GM12878 (cell line): ENCODE data around the gene ARHGAP9. TPM values are rescaled to one million over a fixed set of nuclear protein-coding genes. Genes with fewer than 3 reads are reported as not detected.

ENCODE experiments used
- BHLHE40 ChIP-seq, 2 experiments: fragments of 450-650 bp in 1 of 2; IDR thresholded peaks; 2 replicates each; pipeline ENCODE4 v1.6.1; 2011 to 2017; ENCODE audit warnings: low read depth in 2 of 2, borderline replicate concordance in 1 of 2, improper control_type of control experiment in 1 of 2, low read length in 1 of 2, mild to moderate bottlenecking in 1 of 2
- CEBPB ChIP-seq, 2 experiments: fragments of 150-350 bp in 1 of 2; IDR thresholded peaks; 2 replicates each; pipeline ENCODE4 v1.6.1; 2012 to 2014; ENCODE audit warnings: low read depth in 2 of 2, low read length in 2 of 2, borderline replicate concordance in 1 of 2, inconsistent platforms in 1 of 2
- LARP7 ChIP-seq: fragments of 450-650 bp; IDR thresholded peaks from 2 replicates; pipeline ENCODE4 v1.6.1; 2017; ENCODE audit warnings: mild to moderate bottlenecking
- MXI1 ChIP-seq: fragments of 150-350 bp; IDR thresholded peaks from 2 replicates; pipeline ENCODE4 v1.6.1; 2011; ENCODE audit warnings: low read depth, mild to moderate bottlenecking, inconsistent platforms, low read length, improper control_type of control experiment
- NBN ChIP-seq: fragments of 450-650 bp; IDR thresholded peaks from 2 replicates; pipeline ENCODE4 v1.6.1; 2016
- RAD51 ChIP-seq: fragments of 450-650 bp; IDR thresholded peaks from 2 replicates; pipeline ENCODE4 v1.6.1; 2016; ENCODE audit warnings: moderate library complexity, mild to moderate bottlenecking, inconsistent platforms
- SMAD1 ChIP-seq: fragments of 450-650 bp; IDR thresholded peaks from 2 replicates; pipeline ENCODE4 v1.6.1; 2018; ENCODE audit warnings: mild to moderate bottlenecking, low read depth; ENCODE audit not compliant: partially characterized antibody
- SMAD5 ChIP-seq: IDR thresholded peaks from 2 replicates; pipeline ENCODE4 v1.6.1; 2016; ENCODE audit warnings: antibody characterized with exemption, low read depth
- SP1 ChIP-seq: IDR thresholded peaks from one replicate; pipeline ENCODE4 v1.6.1; 2011; ENCODE audit warnings: low read depth, low read length
- SREBF2 ChIP-seq: IDR thresholded peaks from 2 replicates; pipeline ENCODE4 v1.6.1; 2012; ENCODE audit warnings: mild to moderate bottlenecking, low read length
- TCF7 ChIP-seq: IDR thresholded peaks from 2 replicates; pipeline ENCODE4 v1.6.1; 2014; ENCODE audit warnings: antibody characterized with exemption, borderline replicate concordance
- YBX1 ChIP-seq: fragments of 450-650 bp; IDR thresholded peaks from 2 replicates; pipeline ENCODE4 v1.6.1; 2016; ENCODE audit warnings: antibody characterized with exemption
- ZNF24 ChIP-seq: fragments of 450-650 bp; IDR thresholded peaks from 2 replicates; pipeline ENCODE4 v1.6.1; 2017; ENCODE audit warnings: antibody characterized with exemption, mild to moderate bottlenecking
- ZNF622 ChIP-seq: fragments of 450-650 bp; IDR thresholded peaks from 2 replicates; pipeline ENCODE4 v1.6.1; 2017; ENCODE audit warnings: mild to moderate bottlenecking, inconsistent platforms
- polyA plus RNA-seq, 11 experiments: library from polyadenylated mRNA; depleted of rRNA in 4 of 11; unstranded in 6 of 11; stranded (reverse) in 5 of 11; fragments of >200 nt; fragmentation: Nextera tagmentation in 4 of 11; fragmentation: Illumina TruSeq in 1 of 11; extraction: Ambion mirVana in 4 of 11; extraction: Trizol in 1 of 11; gene quantifications; 1 replicate in 1 of 11; 2 replicates in 10 of 11; pipeline versions ENCODE4 v1.2.1 to v1.2.3, GENCODE V29; 2011 to 2016; ENCODE audit warnings: inconsistent platforms in 2 of 11, missing spikeins in 2 of 11, low read depth in 1 of 11
- total RNA-seq, 4 experiments: library from RNA; depleted of rRNA in 3 of 4; stranded (reverse); fragments of >200 nt in 3 of 4; fragmentation: Illumina TruSeq in 1 of 4; extraction: Trizol in 1 of 4; gene quantifications; 2 replicates each; pipeline versions ENCODE4 v1.2.1 to v1.2.3, GENCODE V29; 2013 to 2021
- TF ChIP-seq, protein P1 (sequence below): fragments of 450-650 bp; formaldehyde crosslinking; IDR thresholded peaks from 2 replicates; pipeline ENCODE4 v1.4.0; 2022; ENCODE audit warnings: mild to moderate bottlenecking, moderate library complexity
- TF ChIP-seq, protein P2 (sequence below): IDR thresholded peaks from 2 replicates; pipeline ENCODE4 v1.6.1; 2011; ENCODE audit warnings: low read depth, low read length, improper control_type of control experiment, borderline replicate concordance
- TF ChIP-seq, protein P3 (sequence below): IDR thresholded peaks from 2 replicates; pipeline ENCODE4 v1.6.1; 2012; ENCODE audit warnings: mild to moderate bottlenecking, low read depth, low read length
- TF ChIP-seq, protein P4 (sequence below): IDR thresholded peaks from 2 replicates; pipeline ENCODE4 v1.6.1; 2011; ENCODE audit warnings: low read depth, mild to moderate bottlenecking, low read length, moderate library complexity, borderline replicate concordance; ENCODE audit errors: extremely low read depth
- TF ChIP-seq, protein P5 (sequence below): IDR thresholded peaks from 2 replicates; pipeline ENCODE4 v1.6.1; 2011; ENCODE audit warnings: mild to moderate bottlenecking, low read depth, low read length, moderate library complexity; ENCODE audit not compliant: insufficient replicate concordance
- TF ChIP-seq, protein P6 (sequence below): IDR thresholded peaks from 2 replicates; pipeline ENCODE4 v1.6.1; 2012; ENCODE audit warnings: low read depth, low read length, improper control_type of control experiment

ARHGAP9 gene
- total and polyA plus RNA-seq, 10 of the 15 experiments (the other 5 are each of a cell fraction or from before 2014, with no cell fraction given), result 19.5 to 102 (median 76.8) TPM

DNA sequence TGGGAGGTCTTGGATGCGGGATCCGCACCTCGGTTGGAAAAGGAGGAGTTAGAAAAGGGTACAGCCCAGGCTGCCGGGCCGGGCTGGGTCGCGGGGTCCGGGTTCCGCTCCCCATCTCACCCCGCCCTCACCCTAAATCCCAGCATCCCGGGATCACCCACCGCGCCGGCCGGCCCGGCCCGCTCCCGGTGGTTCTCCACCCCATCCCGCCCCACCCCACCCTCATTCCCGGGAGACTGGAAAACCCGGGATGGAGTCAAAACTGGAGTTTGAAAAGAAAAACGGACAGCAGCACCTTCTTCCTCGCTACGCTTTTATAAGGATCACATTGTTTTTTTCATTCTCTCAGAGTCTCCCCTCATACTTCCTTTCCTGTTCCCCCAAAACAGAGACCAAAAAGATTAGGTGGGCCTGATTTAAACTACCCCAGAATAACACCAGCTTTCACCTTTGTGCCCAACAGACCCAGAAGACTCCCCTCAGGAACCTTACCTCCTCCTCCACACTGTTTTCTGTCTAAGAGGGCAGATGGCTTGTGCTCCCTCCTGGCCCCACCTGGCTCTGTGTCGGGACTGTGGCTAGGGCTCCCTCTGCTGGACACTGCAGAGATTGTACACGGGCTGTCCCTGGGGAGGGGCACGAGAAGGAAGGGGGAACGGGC lies 17.3 kb downstream of the ARHGAP9 start (continued):
- TF ChIP-seq, protein P1, sequence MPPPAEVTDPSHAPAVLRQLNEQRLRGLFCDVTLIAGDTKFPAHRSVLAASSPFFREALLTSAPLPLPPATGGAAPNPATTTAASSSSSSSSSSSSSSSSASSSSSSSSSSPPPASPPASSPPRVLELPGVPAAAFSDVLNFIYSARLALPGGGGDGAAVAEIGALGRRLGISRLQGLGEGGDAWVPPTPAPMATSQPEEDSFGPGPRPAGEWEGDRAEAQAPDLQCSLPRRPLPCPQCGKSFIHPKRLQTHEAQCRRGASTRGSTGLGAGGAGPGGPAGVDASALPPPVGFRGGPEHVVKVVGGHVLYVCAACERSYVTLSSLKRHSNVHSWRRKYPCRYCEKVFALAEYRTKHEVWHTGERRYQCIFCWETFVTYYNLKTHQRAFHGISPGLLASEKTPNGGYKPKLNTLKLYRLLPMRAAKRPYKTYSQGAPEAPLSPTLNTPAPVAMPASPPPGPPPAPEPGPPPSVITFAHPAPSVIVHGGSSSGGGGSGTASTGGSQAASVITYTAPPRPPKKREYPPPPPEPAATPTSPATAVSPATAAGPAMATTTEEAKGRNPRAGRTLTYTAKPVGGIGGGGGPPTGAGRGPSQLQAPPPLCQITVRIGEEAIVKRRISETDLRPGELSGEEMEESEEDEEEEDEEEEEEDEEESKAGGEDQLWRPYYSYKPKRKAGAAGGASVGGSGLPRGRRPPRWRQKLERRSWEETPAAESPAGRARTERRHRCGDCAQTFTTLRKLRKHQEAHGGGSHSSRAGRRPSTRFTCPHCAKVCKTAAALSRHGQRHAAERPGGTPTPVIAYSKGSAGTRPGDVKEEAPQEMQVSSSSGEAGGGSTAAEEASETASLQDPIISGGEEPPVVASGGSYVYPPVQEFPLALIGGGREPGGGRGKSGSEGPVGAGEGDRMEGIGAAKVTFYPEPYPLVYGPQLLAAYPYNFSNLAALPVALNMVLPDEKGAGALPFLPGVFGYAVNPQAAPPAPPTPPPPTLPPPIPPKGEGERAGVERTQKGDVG (CRISPR knock-in tag), result no peak
- TF ChIP-seq SP1 (peak; percentile 63), NBN (peak; percentile 83), SMAD5 (no peak), SMAD1 (no peak), MXI1 (peak; percentile 75), TCF7 (no peak), CEBPB (IDR thresholded peaks at IDR 0.05; ENCODE audit: borderline replicate concordance in 1 of 2, low read depth in 2 of 2, low read length in 2 of 2) (no peak), YBX1 (no peak), SREBF2 (no peak), ZNF24 (0 out of 2 replicates have a peak, but pooled peaks have one; percentile 8), RAD51 (no peak), BHLHE40 (IDR thresholded peaks at IDR 0.05; ENCODE audit: borderline replicate concordance in 1 of 2, low read depth in 2 of 2, low read length in 1 of 2) (peak in 1 of 2 experiments; percentile 61; a peak in 3 of 4 replicates), ZNF622 (no peak), LARP7 (no peak)
- TF ChIP-seq, protein P2, sequence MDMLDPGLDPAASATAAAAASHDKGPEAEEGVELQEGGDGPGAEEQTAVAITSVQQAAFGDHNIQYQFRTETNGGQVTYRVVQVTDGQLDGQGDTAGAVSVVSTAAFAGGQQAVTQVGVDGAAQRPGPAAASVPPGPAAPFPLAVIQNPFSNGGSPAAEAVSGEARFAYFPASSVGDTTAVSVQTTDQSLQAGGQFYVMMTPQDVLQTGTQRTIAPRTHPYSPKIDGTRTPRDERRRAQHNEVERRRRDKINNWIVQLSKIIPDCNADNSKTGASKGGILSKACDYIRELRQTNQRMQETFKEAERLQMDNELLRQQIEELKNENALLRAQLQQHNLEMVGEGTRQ, result no peak
- TF ChIP-seq, protein P3, sequence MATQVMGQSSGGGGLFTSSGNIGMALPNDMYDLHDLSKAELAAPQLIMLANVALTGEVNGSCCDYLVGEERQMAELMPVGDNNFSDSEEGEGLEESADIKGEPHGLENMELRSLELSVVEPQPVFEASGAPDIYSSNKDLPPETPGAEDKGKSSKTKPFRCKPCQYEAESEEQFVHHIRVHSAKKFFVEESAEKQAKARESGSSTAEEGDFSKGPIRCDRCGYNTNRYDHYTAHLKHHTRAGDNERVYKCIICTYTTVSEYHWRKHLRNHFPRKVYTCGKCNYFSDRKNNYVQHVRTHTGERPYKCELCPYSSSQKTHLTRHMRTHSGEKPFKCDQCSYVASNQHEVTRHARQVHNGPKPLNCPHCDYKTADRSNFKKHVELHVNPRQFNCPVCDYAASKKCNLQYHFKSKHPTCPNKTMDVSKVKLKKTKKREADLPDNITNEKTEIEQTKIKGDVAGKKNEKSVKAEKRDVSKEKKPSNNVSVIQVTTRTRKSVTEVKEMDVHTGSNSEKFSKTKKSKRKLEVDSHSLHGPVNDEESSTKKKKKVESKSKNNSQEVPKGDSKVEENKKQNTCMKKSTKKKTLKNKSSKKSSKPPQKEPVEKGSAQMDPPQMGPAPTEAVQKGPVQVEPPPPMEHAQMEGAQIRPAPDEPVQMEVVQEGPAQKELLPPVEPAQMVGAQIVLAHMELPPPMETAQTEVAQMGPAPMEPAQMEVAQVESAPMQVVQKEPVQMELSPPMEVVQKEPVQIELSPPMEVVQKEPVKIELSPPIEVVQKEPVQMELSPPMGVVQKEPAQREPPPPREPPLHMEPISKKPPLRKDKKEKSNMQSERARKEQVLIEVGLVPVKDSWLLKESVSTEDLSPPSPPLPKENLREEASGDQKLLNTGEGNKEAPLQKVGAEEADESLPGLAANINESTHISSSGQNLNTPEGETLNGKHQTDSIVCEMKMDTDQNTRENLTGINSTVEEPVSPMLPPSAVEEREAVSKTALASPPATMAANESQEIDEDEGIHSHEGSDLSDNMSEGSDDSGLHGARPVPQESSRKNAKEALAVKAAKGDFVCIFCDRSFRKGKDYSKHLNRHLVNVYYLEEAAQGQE, result no peak
- TF ChIP-seq, protein P4, sequence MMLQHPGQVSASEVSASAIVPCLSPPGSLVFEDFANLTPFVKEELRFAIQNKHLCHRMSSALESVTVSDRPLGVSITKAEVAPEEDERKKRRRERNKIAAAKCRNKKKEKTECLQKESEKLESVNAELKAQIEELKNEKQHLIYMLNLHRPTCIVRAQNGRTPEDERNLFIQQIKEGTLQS, result no peak
- TF ChIP-seq, protein P5, sequence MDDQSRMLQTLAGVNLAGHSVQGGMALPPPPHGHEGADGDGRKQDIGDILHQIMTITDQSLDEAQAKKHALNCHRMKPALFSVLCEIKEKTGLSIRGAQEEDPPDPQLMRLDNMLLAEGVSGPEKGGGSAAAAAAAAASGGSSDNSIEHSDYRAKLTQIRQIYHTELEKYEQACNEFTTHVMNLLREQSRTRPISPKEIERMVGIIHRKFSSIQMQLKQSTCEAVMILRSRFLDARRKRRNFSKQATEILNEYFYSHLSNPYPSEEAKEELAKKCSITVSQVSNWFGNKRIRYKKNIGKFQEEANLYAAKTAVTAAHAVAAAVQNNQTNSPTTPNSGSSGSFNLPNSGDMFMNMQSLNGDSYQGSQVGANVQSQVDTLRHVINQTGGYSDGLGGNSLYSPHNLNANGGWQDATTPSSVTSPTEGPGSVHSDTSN, result no peak
- TF ChIP-seq, protein P6, sequence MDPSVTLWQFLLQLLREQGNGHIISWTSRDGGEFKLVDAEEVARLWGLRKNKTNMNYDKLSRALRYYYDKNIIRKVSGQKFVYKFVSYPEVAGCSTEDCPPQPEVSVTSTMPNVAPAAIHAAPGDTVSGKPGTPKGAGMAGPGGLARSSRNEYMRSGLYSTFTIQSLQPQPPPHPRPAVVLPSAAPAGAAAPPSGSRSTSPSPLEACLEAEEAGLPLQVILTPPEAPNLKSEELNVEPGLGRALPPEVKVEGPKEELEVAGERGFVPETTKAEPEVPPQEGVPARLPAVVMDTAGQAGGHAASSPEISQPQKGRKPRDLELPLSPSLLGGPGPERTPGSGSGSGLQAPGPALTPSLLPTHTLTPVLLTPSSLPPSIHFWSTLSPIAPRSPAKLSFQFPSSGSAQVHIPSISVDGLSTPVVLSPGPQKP, result no peak
